GM18519 (cell line): ENCODE measurements around the gene FRG1.
A peak's percentile ranks its signal among the peaks of the same experiment; 100 is the strongest.
"Not testable (repeated sequence)": the region's sequence is repeated elsewhere in the genome, so short reads cannot be mapped to it uniquely, and the experiment has no call there.

ENCODE experiments used
- ATAC-seq: cut with Tn5 transposase; IDR thresholded peaks from one replicate; pipeline ENCODE4 v1.9.1; 2021; ENCODE audit warnings: mild to moderate bottlenecking, moderate library complexity; ENCODE audit not compliant: unreplicated experiment, low FRiP score

Gene FRG1

DNA sequence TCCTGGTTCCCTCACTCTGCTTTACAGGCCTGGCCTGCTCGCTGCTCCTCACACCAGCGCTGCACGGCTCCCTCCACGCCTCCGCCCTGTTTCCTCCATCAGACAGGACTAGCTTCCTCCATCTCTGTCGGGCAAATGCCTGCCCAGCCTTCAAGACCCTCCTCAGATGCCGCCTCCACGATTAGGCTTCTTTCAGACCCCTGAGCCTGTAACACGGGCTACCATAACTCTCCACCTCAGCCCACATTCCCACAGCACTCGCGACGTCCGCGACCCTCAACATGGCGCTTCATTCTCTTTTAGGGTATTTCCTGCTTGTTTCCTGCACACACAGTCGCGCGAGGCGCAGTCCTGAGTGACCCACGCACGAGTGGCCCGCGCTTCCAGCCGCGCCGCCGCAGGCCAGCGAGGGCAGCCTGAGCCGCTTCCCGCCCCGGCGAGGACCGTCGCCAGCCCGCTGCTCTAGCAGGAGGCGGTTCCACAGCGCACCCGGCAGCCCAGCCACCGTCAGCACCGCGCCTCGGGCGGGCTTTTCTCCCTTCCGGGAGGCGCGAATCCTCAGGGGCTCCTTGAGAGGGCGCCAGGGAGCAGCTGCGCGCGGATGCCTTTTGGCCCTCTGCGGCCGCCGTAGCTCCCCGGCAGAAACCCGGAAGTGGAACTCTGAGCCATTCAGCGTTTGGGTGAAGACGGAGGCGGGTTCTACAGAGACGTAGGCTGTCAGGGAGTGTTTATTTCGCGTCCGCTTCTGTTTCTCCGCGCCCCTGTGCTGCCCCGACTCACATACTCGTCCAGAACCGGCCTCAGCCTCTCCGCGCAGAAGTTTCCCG is at the start of gene FRG1:
TSS of gene FRG1 (plus strand) at position 695 of the 827 bp plus-strand sequence. CDS start 138 bp downstream, outside the sequence.
- peak; percentile 100 for ATAC-seq

DNA sequence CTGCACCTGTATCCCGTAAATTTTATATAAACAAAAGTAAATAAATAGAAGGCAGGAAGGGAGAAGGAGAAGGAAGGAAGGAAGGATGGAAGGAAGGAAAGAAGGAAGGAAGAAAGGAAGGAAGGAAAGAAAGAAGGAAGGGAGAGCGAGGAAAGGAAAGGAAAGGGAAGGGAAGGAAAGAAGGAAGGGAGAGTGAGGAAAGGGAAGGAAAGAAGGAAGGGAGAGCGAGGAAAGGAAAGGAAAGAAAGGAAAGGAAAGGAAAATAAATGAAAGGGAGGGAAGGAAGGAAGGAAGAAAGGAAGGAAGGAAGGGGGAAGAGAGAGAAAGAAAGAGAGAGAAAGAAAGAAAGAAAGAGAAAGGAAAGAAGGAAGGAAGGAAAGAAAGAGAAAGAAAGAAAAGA is 43.0 kb upstream of the FRG1 start:
- ATAC-seq, result no peak

GRCh38 chr4:189899481-189900015 is 41.1 kb upstream of the FRG1 start:
- ATAC-seq, result not testable (repeated sequence)

- ATAC-seq, result peak; percentile 73
These were observed 36.1 kb upstream of the FRG1 start for GRCh38 chr4:189904420-189905027.

GRCh38 chr4:189912170-189912569 is 28.5 kb upstream of the FRG1 start:
- no peak for ATAC-seq

- no peak for ATAC-seq
These were observed 23.3 kb upstream of the FRG1 start for GRCh38 chr4:189917161-189917891.

GRCh38 chr4:189921058-189921457 is 19.6 kb upstream of the FRG1 start:
- no peak for ATAC-seq

GRCh38 chr4:189926742-189927141 is 13.9 kb upstream of the FRG1 start:
- not testable (repeated sequence) for ATAC-seq

DNA sequence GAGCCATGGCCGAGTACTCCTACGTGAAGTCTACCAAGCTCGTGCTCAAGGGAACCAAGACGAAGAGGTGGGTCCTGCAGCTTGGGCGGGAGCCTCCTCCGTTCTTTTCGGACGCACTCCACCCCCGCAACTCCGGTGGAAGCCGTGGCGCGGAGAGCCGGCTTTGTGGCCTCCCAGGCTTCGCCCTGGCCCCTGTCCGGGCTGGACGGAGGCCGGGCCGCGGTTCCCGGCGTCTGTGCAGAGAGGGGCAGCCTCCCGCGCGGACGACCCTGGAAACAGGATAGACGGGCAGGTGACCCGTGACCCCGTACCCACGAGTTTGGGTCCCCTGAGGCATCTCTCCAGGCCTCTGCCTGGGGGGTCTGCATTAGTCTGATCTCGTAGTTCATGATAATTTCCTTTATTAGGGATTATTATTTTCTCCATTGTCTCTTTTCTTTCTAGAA is 356 bp downstream of the FRG1 start:
- no peak for ATAC-seq

DNA sequence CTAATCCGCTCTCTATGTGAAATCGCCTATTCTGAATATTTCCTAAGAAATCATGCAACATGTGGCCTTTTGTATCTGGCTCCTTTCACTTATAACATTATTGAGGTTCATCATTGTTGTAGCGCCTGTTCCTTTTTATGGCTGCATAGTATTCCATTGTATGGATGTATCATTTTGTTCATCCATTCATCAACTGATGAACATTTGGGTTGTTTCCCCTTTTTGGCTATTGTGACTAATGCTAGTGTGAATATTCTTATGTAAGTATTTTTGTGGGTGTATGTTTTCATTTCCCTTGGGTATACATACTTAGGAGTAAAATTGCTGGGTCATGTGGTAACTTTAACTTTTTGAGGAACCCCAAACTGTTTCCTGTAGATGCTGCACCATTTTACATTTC is 1.7 kb downstream of the FRG1 start:
- not testable (repeated sequence) for ATAC-seq

DNA sequence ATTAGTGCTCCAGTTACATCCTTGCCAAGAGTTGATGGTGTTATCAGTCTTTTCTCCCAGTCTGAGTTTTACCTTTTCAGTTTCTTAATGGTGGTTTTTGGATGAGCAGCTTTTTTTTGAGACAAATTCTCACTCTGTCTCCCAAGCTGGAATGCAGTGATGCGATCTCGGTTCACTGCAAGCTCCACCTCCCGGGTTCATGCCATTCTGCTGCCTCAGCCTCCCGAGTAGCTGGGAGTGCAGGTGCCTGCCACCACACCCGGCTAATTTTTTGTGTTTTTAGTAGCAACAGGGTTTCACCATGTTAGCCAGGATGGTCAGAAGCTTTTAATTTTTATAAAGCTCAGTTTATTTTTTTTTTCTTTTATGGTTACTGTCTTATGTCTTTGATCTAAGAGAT is 3.4 kb downstream of the FRG1 start:
- ATAC-seq, result not testable (repeated sequence)

GRCh38 chr4:189946906-189947305 is 6.2 kb downstream of the FRG1 start:
- ATAC-seq, result not testable (repeated sequence)

DNA sequence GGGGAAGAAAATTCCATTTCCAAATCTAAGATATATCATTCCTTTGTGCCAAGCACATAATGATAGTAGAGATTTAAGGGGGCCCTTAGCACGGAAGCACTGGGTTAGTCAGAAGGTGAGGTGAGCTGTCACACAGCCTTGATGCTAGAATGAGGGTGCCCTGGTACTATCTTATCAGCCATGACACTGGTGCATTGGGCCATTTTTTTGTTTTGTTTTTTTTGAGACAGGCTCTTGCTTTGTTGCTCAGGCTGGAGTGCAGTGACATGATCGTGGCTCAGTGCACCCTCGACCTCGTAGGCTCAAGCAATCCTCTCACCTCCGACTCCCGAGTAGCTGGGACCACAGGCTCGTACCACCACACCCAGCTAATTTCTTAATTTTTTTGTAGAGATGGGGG is 7.8 kb downstream of the FRG1 start:
- not testable (repeated sequence) for ATAC-seq

GRCh38 chr4:189969291-189969690 is 28.6 kb downstream of the FRG1 start:
- not testable (repeated sequence) for ATAC-seq

DNA sequence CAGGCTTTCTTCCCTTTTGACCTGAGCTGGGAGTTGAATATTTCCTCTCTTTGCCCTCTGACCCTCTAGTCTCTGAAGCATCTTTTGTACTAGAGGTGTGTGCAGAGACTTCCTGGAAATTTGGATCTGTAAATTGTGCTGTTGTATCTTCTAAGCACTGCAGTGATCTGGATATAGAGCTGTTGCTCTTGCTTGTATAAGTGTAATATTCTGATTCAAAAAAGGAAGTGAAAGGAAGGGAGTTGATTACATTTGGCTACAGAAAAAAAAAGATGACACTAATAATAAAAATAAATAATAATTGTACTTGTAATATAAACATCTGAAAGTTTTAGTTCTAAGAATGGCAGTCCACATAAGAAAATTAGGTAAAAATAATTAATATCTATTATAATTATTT is 33.0 kb downstream of the FRG1 start:
- ATAC-seq, result no peak

GRCh38 chr4:189974056-189974455 is 33.4 kb downstream of the FRG1 start:
- ATAC-seq, result no peak

DNA sequence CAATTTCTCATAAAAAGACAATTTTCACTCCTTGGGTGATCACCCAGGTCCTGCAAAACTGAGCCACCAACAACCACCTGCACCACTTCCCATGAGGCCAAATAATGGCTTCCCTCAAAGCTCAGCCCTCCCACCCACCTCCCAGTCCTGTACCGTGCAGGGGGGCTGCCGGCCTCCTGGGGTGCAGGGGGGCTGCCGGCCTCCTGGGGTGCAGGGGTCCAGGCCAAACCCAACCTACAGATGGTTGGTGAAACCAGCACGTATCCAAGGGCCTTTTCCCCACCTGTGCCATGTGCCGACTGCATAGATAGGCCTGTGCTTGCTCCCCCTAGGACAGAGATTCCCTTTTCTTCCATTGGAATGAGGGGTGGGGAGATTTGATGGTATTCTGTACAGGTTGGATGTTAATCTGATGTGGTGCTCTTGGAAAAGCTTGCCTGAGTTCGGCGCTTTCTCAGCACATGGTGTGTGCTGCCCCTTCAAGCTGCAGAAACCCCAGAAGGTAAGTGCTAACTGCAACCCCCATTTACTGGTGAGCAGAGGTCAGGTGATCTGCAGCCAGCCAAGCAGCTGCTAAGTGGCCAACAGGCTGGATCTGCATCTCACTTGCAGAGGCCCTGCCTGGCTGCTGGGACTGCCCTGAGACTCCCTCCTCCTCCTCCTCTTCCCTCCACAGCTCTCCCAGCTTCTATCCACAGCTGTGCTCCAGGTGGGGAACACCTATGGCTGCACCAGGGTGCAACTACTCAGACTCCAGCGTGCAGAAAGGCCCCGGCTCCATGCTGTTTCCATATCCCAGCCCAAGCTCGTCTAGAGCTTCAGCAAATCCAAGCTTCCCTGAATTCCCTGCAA is 38.8 kb downstream of the FRG1 start:
- no peak for ATAC-seq

DNA sequence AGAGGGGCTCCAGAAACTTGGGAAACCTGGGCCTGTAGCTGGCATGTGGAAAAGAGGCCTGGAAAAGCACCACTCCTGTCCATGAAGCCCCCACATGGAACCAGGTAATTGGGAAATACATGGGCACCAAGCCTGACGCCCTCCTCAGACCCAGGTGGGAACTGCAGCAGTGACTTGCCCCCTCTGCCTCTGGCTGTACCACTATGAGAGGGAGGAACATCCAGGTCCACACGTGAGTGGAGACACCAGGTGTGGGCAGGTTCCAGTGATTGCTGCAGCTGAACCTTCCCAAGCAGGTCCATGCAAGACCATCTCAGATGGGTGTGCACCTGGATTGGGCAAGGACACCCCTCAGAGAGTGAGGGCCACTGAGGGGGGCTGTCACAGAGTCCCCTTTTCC is 39.6 kb downstream of the FRG1 start:
- not testable (repeated sequence) for ATAC-seq

GRCh38 chr4:189981970-189982369 is 41.3 kb downstream of the FRG1 start:
- no peak for ATAC-seq

DNA sequence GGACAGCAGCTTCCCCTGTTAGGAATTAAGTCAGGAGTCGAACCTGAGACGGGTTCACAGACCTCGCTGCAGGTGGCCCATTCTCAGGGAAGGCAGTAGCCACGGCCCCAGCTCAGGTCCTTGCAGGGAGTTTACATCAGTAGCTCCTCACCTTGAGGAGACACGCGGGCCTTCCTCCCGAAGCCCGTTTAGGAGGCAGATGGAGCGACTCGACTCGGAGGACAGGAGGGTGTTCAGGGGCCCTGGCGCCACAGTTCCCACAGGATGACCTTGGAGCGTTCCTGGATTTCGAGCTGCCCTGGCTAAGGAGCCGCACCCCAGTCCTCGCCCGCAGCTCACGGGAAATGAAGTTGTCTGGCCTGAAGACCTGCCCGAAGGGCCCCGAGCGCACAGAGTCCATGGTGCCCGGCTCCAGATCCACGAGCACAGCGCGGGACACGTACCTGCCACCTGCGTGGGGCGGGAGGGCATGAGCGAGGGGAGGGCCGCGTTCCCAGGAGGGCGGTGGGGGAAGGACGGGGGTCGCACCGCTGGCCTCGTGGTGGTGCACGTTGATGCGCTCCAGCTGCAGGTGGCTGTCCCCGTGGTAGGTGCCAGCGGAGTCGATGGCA is 43.3 kb downstream of the FRG1 start:
- ATAC-seq, result not testable (repeated sequence)
